Neural cell (in vitro differentiated cells): ENCODE measurements around the gene PLSCR3.

ENCODE experiments used
- CTCF ChIP-seq: fragments of 450-650 bp; IDR thresholded peaks from 2 replicates; pipeline ENCODE4 v1.5.1; 2014; ENCODE audit warnings: antibody characterized with exemption, mild to moderate bottlenecking, moderate library complexity; ENCODE audit not compliant: poor library complexity, severe bottlenecking
- EP300 ChIP-seq: fragments of 450-650 bp; conservative IDR thresholded peaks from 2 replicates; pipeline ENCODE4 v1.6.1; 2014; ENCODE audit warnings: antibody characterized with exemption, mild to moderate bottlenecking, moderate library complexity; ENCODE audit not compliant: poor library complexity, severe bottlenecking
- EZH2 ChIP-seq: fragments of 200-600, 300-800 bp; shearing (Covaris generic), sonication (generic); IDR thresholded peaks from 2 replicates; pipeline ENCODE4 v1.6.1; 2014; ENCODE audit warnings: antibody characterized with exemption, low read length, borderline replicate concordance, mild to moderate bottlenecking; ENCODE audit not compliant: insufficient read depth, poor library complexity, severe bottlenecking
- MXI1 ChIP-seq: fragments of 450-650 bp; conservative IDR thresholded peaks from 2 replicates; pipeline ENCODE4 v1.6.1; 2014; ENCODE audit warnings: antibody characterized with exemption, mild to moderate bottlenecking; ENCODE audit not compliant: poor library complexity, severe bottlenecking
- POLR2AphosphoS5 ChIP-seq: IDR thresholded peaks from 2 replicates; pipeline ENCODE4 v1.6.1; 2012
- RAD21 ChIP-seq: fragments of 450-650 bp; conservative IDR thresholded peaks from 2 replicates; pipeline ENCODE4 v1.6.1; 2014; ENCODE audit warnings: antibody characterized with exemption, mild to moderate bottlenecking, moderate library complexity
- SMC3 ChIP-seq: fragments of 450-650 bp; conservative IDR thresholded peaks from 2 replicates; pipeline ENCODE4 v1.6.1; 2014; ENCODE audit warnings: antibody characterized with exemption, mild to moderate bottlenecking, moderate library complexity; ENCODE audit not compliant: poor library complexity
- TAF1 ChIP-seq: IDR thresholded peaks from 2 replicates; pipeline ENCODE4 v1.6.1; 2012; ENCODE audit warnings: low read depth

- TF ChIP-seq CTCF (no peak), EZH2 (no peak), POLR2AphosphoS5 (no peak), EP300 (no peak), RAD21 (no peak), MXI1 (no peak), SMC3 (no peak), TAF1 (no peak)
Observed at GRCh38 chr17:7355053-7355452, 39.3 kb downstream of the PLSCR3 start, which contains the start of gene TMEM95.
